GM12878 (cell line): ENCODE results near the gene FOSL1. TPM values are rescaled to one million over a fixed set of nuclear protein-coding genes. Genes with fewer than 3 reads are reported as not detected.

Experiments used
- ATAC-seq: fragments of 200-7000 bp; cut with Tn5 transposase; 3 replicates; pipeline ENCODE4 v1.9.1; 2020; ENCODE audit warnings: mild to moderate bottlenecking, moderate library complexity
- BruUV-seq: library from RNA; stranded (reverse); fragments of 400-500 nt; replicated peaks from 2 replicates; lab custom pipeline; 2021; lab: Mats Ljungman, UMichigan
- CTCF ChIA-PET: fragments of 300-600 bp; sonication (Branson Sonifier 250); formaldehyde crosslinking; extraction: SDS; loops from one replicate; lab custom pipeline; 2021; ENCODE audit warnings: inconsistent platforms; lab: Yijun Ruan, JAX
- POLR2A ChIA-PET: fragments of 350-600 bp; formaldehyde crosslinking; extraction: SDS; loops from one replicate; lab custom pipeline; 2021; ENCODE audit warnings: inconsistent platforms; lab: Charles Lee
- RAD21 ChIA-PET: fragments of 300-600 bp; sonication (Branson Sonifier 250); formaldehyde crosslinking; loops from one replicate; lab custom pipeline; 2023; ENCODE audit warnings: antibody characterized with exemption; ENCODE audit not compliant: unreplicated experiment; lab: Charles Lee
- SMC1A ChIA-PET: fragments of 300-600 bp; sonication (Branson Sonifier 250); formaldehyde crosslinking; loops from one replicate; lab custom pipeline; 2023; ENCODE audit not compliant: unreplicated experiment, uncharacterized antibody; lab: Charles Lee
- DNase-seq: peaks from one replicate; pipeline ENCODE4 v3.0.0-alpha.2; 2011; ENCODE audit warnings: low read depth, low spot score
- FAIRE-seq: peaks from 3 replicates; lab custom pipeline; 2011; peaks lifted over from hg19 to GRCh38; lab: Jason Lieb, UNC
- H2AFZ ChIP-seq: 2 replicates; pipeline ENCODE4 v1.6.0; 2011; ENCODE audit warnings: low read depth, low read length, control low read depth; ENCODE audit not compliant: control insufficient read depth
- H3K27ac ChIP-seq: 2 replicates; pipeline ENCODE4 v1.5.1; 2011; ENCODE audit warnings: control low read depth; ENCODE audit not compliant: control insufficient read depth, insufficient read depth
- H3K27me3 ChIP-seq, 2 experiments: replicated peaks in 1 of 2; 2 replicates each; pipeline versions ENCODE4 v1.6.0 to v1.6.1; 2011; ENCODE audit warnings: low read length in 1 of 2; ENCODE audit not compliant: control insufficient read depth in 2 of 2, insufficient read depth in 2 of 2
- H3K36me3 ChIP-seq, 2 experiments: 2 replicates each; pipeline ENCODE4 v1.5.1; 2011; ENCODE audit warnings: low read length in 1 of 2; ENCODE audit not compliant: control insufficient read depth in 2 of 2, insufficient read depth in 2 of 2
- H3K4me1 ChIP-seq: 2 replicates; pipeline ENCODE4 v1.6.1; 2011; ENCODE audit warnings: mild to moderate bottlenecking, low read length, moderate library complexity, mixed read lengths; ENCODE audit not compliant: control insufficient read depth, insufficient read depth
- H3K4me2 ChIP-seq: 2 replicates; pipeline ENCODE4 v1.6.0; 2011; ENCODE audit warnings: control low read depth; ENCODE audit not compliant: control insufficient read depth, insufficient read depth
- H3K4me3 ChIP-seq: fragments of 200-600 bp; sonication (generic); 2 replicates; pipeline ENCODE4 v1.5.1; 2016
- H3K79me2 ChIP-seq: 2 replicates; pipeline ENCODE4 v1.6.0; 2011; ENCODE audit warnings: low read length; ENCODE audit not compliant: control insufficient read depth, insufficient read depth
- H3K9ac ChIP-seq: 2 replicates; pipeline ENCODE4 v1.8.0; 2011; ENCODE audit warnings: low read length, control low read depth, mixed read lengths; ENCODE audit not compliant: control insufficient read depth, insufficient read depth
- H3K9me3 ChIP-seq: replicated peaks from 3 replicates; pipeline ENCODE4 v1.5.1; 2011; ENCODE audit warnings: mild to moderate bottlenecking, low read length; ENCODE audit not compliant: control insufficient read depth, insufficient read depth
- H4K20me1 ChIP-seq: 2 replicates; pipeline ENCODE4 v1.6.0; 2011; ENCODE audit not compliant: control insufficient read depth, insufficient read depth
- BACH1 ChIP-seq: fragments of 450-650 bp; IDR thresholded peaks from 2 replicates; pipeline ENCODE4 v1.6.1; 2017; ENCODE audit warnings: mild to moderate bottlenecking, borderline replicate concordance
- CBX5 ChIP-seq: sonication (generic); IDR thresholded peaks from 2 replicates; pipeline ENCODE4 v1.6.1; 2016; ENCODE audit warnings: low read depth, moderate library complexity, mild to moderate bottlenecking, inconsistent platforms
- EP300 ChIP-seq, 2 experiments: fragments of 150-350 bp in 1 of 2; IDR thresholded peaks; 2 replicates each; pipeline ENCODE4 v1.6.1; 2011 to 2012; ENCODE audit warnings: low read depth in 2 of 2, low read length in 2 of 2, borderline replicate concordance in 1 of 2, improper control_type of control experiment in 1 of 2, inconsistent platforms in 1 of 2; ENCODE audit not compliant: control insufficient read depth in 1 of 2
- JUND ChIP-seq: IDR thresholded peaks from 2 replicates; pipeline ENCODE4 v1.6.1; 2012; ENCODE audit warnings: low read depth, mild to moderate bottlenecking, low read length, improper control_type of control experiment, moderate library complexity
- KAT2A ChIP-seq: conservative IDR thresholded peaks from 2 replicates; pipeline ENCODE4 v1.6.1; 2011; ENCODE audit warnings: low read depth, low read length; ENCODE audit not compliant: control insufficient read depth
- KDM1A ChIP-seq: fragments of 200-600 bp; sonication (generic); IDR thresholded peaks from 2 replicates; pipeline ENCODE4 v1.6.1; 2016; ENCODE audit warnings: borderline replicate concordance
- NR2F1 ChIP-seq: fragments of 450-650 bp; conservative IDR thresholded peaks from 2 replicates; pipeline ENCODE4 v1.6.1; 2017; ENCODE audit warnings: mild to moderate bottlenecking
- PML ChIP-seq: IDR thresholded peaks from 2 replicates; pipeline ENCODE4 v1.6.1; 2012; ENCODE audit warnings: low read length, inconsistent platforms
- SPI1 ChIP-seq: IDR thresholded peaks from 2 replicates; pipeline ENCODE4 v1.6.1; 2011; ENCODE audit warnings: low read depth, mild to moderate bottlenecking, low read length, moderate library complexity, borderline replicate concordance; ENCODE audit not compliant: insufficient read depth
- SREBF2 ChIP-seq: IDR thresholded peaks from 2 replicates; pipeline ENCODE4 v1.6.1; 2012; ENCODE audit warnings: mild to moderate bottlenecking, low read length
- SUPT20H ChIP-seq: IDR thresholded peaks from 2 replicates; pipeline ENCODE4 v1.6.1; 2011; ENCODE audit warnings: low read depth, mild to moderate bottlenecking, low read length, moderate library complexity, borderline replicate concordance; ENCODE audit not compliant: control insufficient read depth
- YBX1 ChIP-seq: fragments of 450-650 bp; IDR thresholded peaks from 2 replicates; pipeline ENCODE4 v1.6.1; 2016; ENCODE audit warnings: antibody characterized with exemption
- WGBS: methylation state at CpG from one replicate; pipeline ENCODE4 v1.1.6; 2016; ENCODE audit warnings: low lambda C conversion rate; ENCODE audit not compliant: insufficient replicate concordance, insufficient coverage; ENCODE audit errors: missing lambda C conversion rate; 5-methylcytosine and 5-hydroxymethylcytosine counted together
- in situ Hi-C: fragments of 300-500 bp; cut with MboI; formaldehyde crosslinking; loops from 9 replicates; pipeline ENCODE4 v1.14.3; 2018; ENCODE audit warnings: mixed read lengths
- intact Hi-C: fragments of 100-400 bp; cut with micrococcal nuclease; formaldehyde crosslinking; loops from one replicate; pipeline ENCODE4 v1.14.2; 2022; ENCODE audit not compliant: unreplicated experiment
- polyA plus RNA-seq, 11 experiments: library from polyadenylated mRNA; depleted of rRNA in 4 of 11; unstranded in 6 of 11; stranded (reverse) in 5 of 11; fragments of >200 nt; fragmentation: Nextera tagmentation in 4 of 11; fragmentation: Illumina TruSeq in 1 of 11; extraction: Ambion mirVana in 4 of 11; extraction: Trizol in 1 of 11; gene quantifications; 1 replicate in 1 of 11; 2 replicates in 10 of 11; pipeline versions ENCODE4 v1.2.1 to v1.2.3, GENCODE V29; 2011 to 2016; ENCODE audit warnings: inconsistent platforms in 2 of 11, missing spikeins in 2 of 11, low read depth in 1 of 11
- total RNA-seq, 4 experiments: library from RNA; depleted of rRNA in 3 of 4; stranded (reverse); fragments of >200 nt in 3 of 4; fragmentation: Illumina TruSeq in 1 of 4; extraction: Trizol in 1 of 4; gene quantifications; 2 replicates each; pipeline versions ENCODE4 v1.2.1 to v1.2.3, GENCODE V29; 2013 to 2021
- TF ChIP-seq, protein P1 (sequence below): fragments of 150-350 bp; IDR thresholded peaks from 2 replicates; pipeline ENCODE4 v1.6.1; 2014; ENCODE audit warnings: mild to moderate bottlenecking, low read depth, low read length
- TF ChIP-seq, protein P2 (sequence below): IDR thresholded peaks from 2 replicates; pipeline ENCODE4 v1.6.1; 2012; ENCODE audit warnings: low read depth, low read length, improper control_type of control experiment
- TF ChIP-seq, protein P3 (sequence below): fragments of 450-650 bp; IDR thresholded peaks from 2 replicates; pipeline ENCODE4 v1.6.1; 2016; ENCODE audit warnings: mild to moderate bottlenecking, moderate library complexity, borderline replicate concordance
- TF ChIP-seq, protein P4 (sequence below): fragments of 450-650 bp; IDR thresholded peaks from 2 replicates; pipeline ENCODE4 v1.6.1; 2017; ENCODE audit warnings: low read depth, mild to moderate bottlenecking, moderate library complexity

FOSL1 gene
- total and polyA plus RNA-seq, 10 of the 15 experiments (the other 5 are each of a cell fraction or from before 2014, with no cell fraction given) = 0.82 to 5.4 (median 2.1) TPM

DNA sequence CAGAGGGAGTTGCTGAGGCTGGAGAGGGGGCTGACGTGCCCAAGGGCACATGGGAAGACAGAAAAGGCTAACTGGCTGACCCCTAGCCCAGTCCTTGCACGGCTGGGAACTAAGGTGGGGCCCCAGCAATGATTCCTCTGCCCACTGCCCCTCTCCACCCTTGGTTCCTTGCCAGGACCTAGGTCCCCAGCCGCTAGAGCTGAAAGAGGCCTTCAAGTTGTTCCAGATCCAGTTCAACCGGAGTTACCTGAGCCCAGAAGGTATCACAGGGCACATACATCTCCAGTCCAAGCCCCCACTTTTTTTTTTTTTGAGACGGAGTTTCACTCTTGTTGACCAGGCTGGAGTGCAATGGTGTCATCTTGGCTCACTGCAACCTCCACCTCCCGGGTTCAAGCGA is 20.2 kb downstream of the FOSL1 start:
- ChIA-PET POLR2A (interaction anchor here (0.7 to 2.6 kb wide), 2 partner anchors 11 to 97 kb away, joined by 3 to 8 read pairs; partner anchors contain the start of gene CCDC85B), SMC1A (no interaction called here), RAD21 (no interaction called here), CTCF (interaction anchor here (1.7 kb wide), 1 partner anchor 20 kb away, joined by 9 read pairs; the partner anchor contains the start of gene MUS81)
- no peak for DNase-seq
- no peaks in the 10 kb centered on the region for H3K27me3 ChIP-seq
- peaks cover 9% of the 10 kb centered on the region for H3K4me1 ChIP-seq
- H2AFZ ChIP-seq = no peak overlapping the region
- no peak for ATAC-seq
- no peak overlapping the region for H3K9ac ChIP-seq
- H3K36me3 ChIP-seq = peaks cover 9 to 14% of the 10 kb centered on the region in 2 experiments; a peak in 3 of 4 replicates
- no peaks in the 10 kb centered on the region for H3K9me3 ChIP-seq
- BruUV-seq = no TSS peak
- no peak overlapping the region for H3K4me3 ChIP-seq
- H3K79me2 ChIP-seq = peaks cover 3% of the 10 kb centered on the region
- no peak overlapping the region for H3K4me2 ChIP-seq
- FAIRE-seq = no peak
- no peak overlapping the region for H3K27ac ChIP-seq
- H4K20me1 ChIP-seq = no peaks in the 10 kb centered on the region
- WGBS = 79% methylated on average over 7 of the region's 7 CpGs
- intact Hi-C loops (no loop called here), in situ Hi-C loops (loop anchor here (5.0 kb wide), 1 partner anchor 107 kb away; no protein-coding TSS in a partner anchor)
- TF ChIP-seq, protein P1, sequence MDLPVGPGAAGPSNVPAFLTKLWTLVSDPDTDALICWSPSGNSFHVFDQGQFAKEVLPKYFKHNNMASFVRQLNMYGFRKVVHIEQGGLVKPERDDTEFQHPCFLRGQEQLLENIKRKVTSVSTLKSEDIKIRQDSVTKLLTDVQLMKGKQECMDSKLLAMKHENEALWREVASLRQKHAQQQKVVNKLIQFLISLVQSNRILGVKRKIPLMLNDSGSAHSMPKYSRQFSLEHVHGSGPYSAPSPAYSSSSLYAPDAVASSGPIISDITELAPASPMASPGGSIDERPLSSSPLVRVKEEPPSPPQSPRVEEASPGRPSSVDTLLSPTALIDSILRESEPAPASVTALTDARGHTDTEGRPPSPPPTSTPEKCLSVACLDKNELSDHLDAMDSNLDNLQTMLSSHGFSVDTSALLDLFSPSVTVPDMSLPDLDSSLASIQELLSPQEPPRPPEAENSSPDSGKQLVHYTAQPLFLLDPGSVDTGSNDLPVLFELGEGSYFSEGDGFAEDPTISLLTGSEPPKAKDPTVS = no peak
- TF ChIP-seq, protein P2, sequence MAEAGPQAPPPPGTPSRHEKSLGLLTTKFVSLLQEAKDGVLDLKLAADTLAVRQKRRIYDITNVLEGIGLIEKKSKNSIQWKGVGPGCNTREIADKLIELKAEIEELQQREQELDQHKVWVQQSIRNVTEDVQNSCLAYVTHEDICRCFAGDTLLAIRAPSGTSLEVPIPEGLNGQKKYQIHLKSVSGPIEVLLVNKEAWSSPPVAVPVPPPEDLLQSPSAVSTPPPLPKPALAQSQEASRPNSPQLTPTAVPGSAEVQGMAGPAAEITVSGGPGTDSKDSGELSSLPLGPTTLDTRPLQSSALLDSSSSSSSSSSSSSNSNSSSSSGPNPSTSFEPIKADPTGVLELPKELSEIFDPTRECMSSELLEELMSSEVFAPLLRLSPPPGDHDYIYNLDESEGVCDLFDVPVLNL = no peak
- TF ChIP-seq CBX5 (no peak), SREBF2 (no peak), NR2F1 (no peak), PML (no peak), YBX1 (no peak), KDM1A (no peak), SPI1 (no peak), KAT2A (no peak), SUPT20H (no peak), BACH1 (no peak), EP300 (IDR thresholded peaks at IDR 0.05; ENCODE audit: borderline replicate concordance in 1 of 2, control insufficient read depth in 1 of 2, low read depth in 2 of 2, low read length in 2 of 2) (no peak), JUND (no peak)
- TF ChIP-seq, protein P3, sequence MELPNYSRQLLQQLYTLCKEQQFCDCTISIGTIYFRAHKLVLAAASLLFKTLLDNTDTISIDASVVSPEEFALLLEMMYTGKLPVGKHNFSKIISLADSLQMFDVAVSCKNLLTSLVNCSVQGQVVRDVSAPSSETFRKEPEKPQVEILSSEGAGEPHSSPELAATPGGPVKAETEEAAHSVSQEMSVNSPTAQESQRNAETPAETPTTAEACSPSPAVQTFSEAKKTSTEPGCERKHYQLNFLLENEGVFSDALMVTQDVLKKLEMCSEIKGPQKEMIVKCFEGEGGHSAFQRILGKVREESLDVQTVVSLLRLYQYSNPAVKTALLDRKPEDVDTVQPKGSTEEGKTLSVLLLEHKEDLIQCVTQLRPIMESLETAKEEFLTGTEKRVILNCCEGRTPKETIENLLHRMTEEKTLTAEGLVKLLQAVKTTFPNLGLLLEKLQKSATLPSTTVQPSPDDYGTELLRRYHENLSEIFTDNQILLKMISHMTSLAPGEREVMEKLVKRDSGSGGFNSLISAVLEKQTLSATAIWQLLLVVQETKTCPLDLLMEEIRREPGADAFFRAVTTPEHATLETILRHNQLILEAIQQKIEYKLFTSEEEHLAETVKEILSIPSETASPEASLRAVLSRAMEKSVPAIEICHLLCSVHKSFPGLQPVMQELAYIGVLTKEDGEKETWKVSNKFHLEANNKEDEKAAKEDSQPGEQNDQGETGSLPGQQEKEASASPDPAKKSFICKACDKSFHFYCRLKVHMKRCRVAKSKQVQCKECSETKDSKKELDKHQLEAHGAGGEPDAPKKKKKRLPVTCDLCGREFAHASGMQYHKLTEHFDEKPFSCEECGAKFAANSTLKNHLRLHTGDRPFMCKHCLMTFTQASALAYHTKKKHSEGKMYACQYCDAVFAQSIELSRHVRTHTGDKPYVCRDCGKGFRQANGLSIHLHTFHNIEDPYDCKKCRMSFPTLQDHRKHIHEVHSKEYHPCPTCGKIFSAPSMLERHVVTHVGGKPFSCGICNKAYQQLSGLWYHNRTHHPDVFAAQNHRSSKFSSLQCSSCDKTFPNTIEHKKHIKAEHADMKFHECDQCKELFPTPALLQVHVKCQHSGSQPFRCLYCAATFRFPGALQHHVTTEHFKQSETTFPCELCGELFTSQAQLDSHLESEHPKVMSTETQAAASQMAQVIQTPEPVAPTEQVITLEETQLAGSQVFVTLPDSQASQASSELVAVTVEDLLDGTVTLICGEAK = no peak
- TF ChIP-seq, protein P4, sequence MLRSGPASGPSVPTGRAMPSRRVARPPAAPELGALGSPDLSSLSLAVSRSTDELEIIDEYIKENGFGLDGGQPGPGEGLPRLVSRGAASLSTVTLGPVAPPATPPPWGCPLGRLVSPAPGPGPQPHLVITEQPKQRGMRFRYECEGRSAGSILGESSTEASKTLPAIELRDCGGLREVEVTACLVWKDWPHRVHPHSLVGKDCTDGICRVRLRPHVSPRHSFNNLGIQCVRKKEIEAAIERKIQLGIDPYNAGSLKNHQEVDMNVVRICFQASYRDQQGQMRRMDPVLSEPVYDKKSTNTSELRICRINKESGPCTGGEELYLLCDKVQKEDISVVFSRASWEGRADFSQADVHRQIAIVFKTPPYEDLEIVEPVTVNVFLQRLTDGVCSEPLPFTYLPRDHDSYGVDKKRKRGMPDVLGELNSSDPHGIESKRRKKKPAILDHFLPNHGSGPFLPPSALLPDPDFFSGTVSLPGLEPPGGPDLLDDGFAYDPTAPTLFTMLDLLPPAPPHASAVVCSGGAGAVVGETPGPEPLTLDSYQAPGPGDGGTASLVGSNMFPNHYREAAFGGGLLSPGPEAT = no peak
